Temporal lobe (tissue), 1 donor: Measurements from ENCODE around the gene TAF9. TPM values are rescaled to one million over a fixed set of nuclear protein-coding genes. Genes with fewer than 3 reads are reported as not detected.

Experiments
- total RNA-seq: library from RNA; depleted of rRNA; stranded (reverse); fragments of >200 nt; gene quantifications from one replicate; pipeline ENCODE4 v1.2.3, GENCODE V29; 2014

TAF9 gene
- total RNA-seq, 1 donor from 2014 or later: 56.1 TPM

Other genes with a start within 250 kb of the TAF9 start
- gene CCNB1, start 202.4 kb downstream of the TAF9 start, total RNA-seq: 14.0 TPM
- 11.1 TPM for gene CENPH, start 179.9 kb downstream of the TAF9 start, total RNA-seq
- gene CDK7, start 134.6 kb downstream of the TAF9 start, total RNA-seq: 27.8 TPM
- 5.4 TPM for gene CCDC125, start 36.7 kb downstream of the TAF9 start, total RNA-seq
- gene AK6, start within 50 bp of the TAF9 start, total RNA-seq: 24.3 TPM
- gene RAD17, start 298 bp upstream of the TAF9 start, total RNA-seq: 26.6 TPM
- 0.98 TPM for gene MARVELD2, start 45.6 kb upstream of the TAF9 start, total RNA-seq
- gene OCLN, start 123.3 kb upstream of the TAF9 start, total RNA-seq: 6.9 TPM
- 42.8 TPM for gene GTF2H2C, start 190.7 kb upstream of the TAF9 start, total RNA-seq